NCI-H226 (cell line): ENCODE results near the gene COLEC12.

Experiments
- DNase-seq: peaks from one replicate; pipeline ENCODE4 v3.0.0-alpha.2; 2015

The COLEC12 gene

GRCh38 chr18:434410-434809 is 66.1 kb downstream of the COLEC12 start:
- DNase-seq: no peak

GRCh38 chr18:433960-434359 is 66.5 kb downstream of the COLEC12 start:
- no peak for DNase-seq

- DNase-seq: peak; percentile 32
Observed at GRCh38 chr18:433298-433697, 67.2 kb downstream of the COLEC12 start.

GRCh38 chr18:432791-433190 is 67.7 kb downstream of the COLEC12 start:
- no peak for DNase-seq

GRCh38 chr18:429030-429429 is 71.5 kb downstream of the COLEC12 start:
- DNase-seq: no peak

- peak; percentile 83 for DNase-seq
Observed at GRCh38 chr18:427005-427404, 73.5 kb downstream of the COLEC12 start.

- DNase-seq: no peak
Observed at GRCh38 chr18:425106-425745, 75.3 kb downstream of the COLEC12 start.

- DNase-seq: no peak
Observed at GRCh38 chr18:424668-425067, 75.8 kb downstream of the COLEC12 start.

GRCh38 chr18:424071-424661 is 76.3 kb downstream of the COLEC12 start:
- DNase-seq: no peak

GRCh38 chr18:422966-423365 is 77.5 kb downstream of the COLEC12 start:
- DNase-seq: no peak

GRCh38 chr18:421247-422155 is 79.0 kb downstream of the COLEC12 start:
- no peak for DNase-seq

GRCh38 chr18:420661-421246 is 79.7 kb downstream of the COLEC12 start:
- no peak for DNase-seq

GRCh38 chr18:419541-420175 is 80.8 kb downstream of the COLEC12 start:
- DNase-seq: no peak

GRCh38 chr18:417495-417894 is 83.0 kb downstream of the COLEC12 start:
- no peak for DNase-seq

- peak; percentile 45 for DNase-seq
Observed at GRCh38 chr18:416930-417329, 83.6 kb downstream of the COLEC12 start.

- peak; percentile 81 for DNase-seq
Observed at GRCh38 chr18:415617-416612, 84.6 kb downstream of the COLEC12 start.

GRCh38 chr18:415047-415446 is 85.5 kb downstream of the COLEC12 start:
- no peak for DNase-seq

- DNase-seq: peak; percentile 43
Observed at GRCh38 chr18:413233-413632, 87.3 kb downstream of the COLEC12 start.

GRCh38 chr18:410047-410455 is 90.5 kb downstream of the COLEC12 start:
- DNase-seq: no peak

- DNase-seq: no peak
Observed at GRCh38 chr18:408367-408766, 92.1 kb downstream of the COLEC12 start.

- DNase-seq: peak; percentile 43
Observed at GRCh38 chr18:407626-408224, 92.8 kb downstream of the COLEC12 start.
